Ishikawa (cell line): ENCODE data around the gene ZNF316.

ENCODE experiments used
- CEBPB ChIP-seq: IDR thresholded peaks from 2 replicates; pipeline ENCODE4 v1.6.1; 2012
- CREB1 ChIP-seq: IDR thresholded peaks from 2 replicates; pipeline ENCODE4 v1.6.1; 2012; ENCODE audit warnings: low read depth
- EGR1 ChIP-seq: IDR thresholded peaks from 2 replicates; pipeline ENCODE4 v1.6.1; 2012
- EP300 ChIP-seq: IDR thresholded peaks from 2 replicates; pipeline ENCODE4 v1.6.1; 2012; ENCODE audit warnings: borderline replicate concordance
- FOXM1 ChIP-seq: IDR thresholded peaks from 2 replicates; pipeline ENCODE4 v1.6.1; 2012; ENCODE audit warnings: low read depth, borderline replicate concordance
- MAX ChIP-seq: IDR thresholded peaks from 2 replicates; pipeline ENCODE4 v1.6.1; 2012
- NFIC ChIP-seq: IDR thresholded peaks from 2 replicates; pipeline ENCODE4 v1.6.1; 2012
- RAD21 ChIP-seq: IDR thresholded peaks from 2 replicates; pipeline ENCODE4 v1.6.1; 2012; ENCODE audit warnings: low read depth
- REST ChIP-seq: IDR thresholded peaks from 2 replicates; pipeline ENCODE4 v1.6.1; 2012; ENCODE audit warnings: low read depth, mild to moderate bottlenecking
- TAF1 ChIP-seq: IDR thresholded peaks from 2 replicates; pipeline ENCODE4 v1.6.1; 2012; ENCODE audit warnings: low read depth, mild to moderate bottlenecking
- TCF12 ChIP-seq: IDR thresholded peaks from 2 replicates; pipeline ENCODE4 v1.6.1; 2012; ENCODE audit warnings: low read depth
- TEAD4 ChIP-seq: IDR thresholded peaks from 2 replicates; pipeline ENCODE4 v1.6.1; 2012
- USF1 ChIP-seq: IDR thresholded peaks from 2 replicates; pipeline ENCODE4 v1.6.1; 2012
- YY1 ChIP-seq: IDR thresholded peaks from 2 replicates; pipeline ENCODE4 v1.6.1; 2012; ENCODE audit warnings: low read depth
- ZBTB7A ChIP-seq: IDR thresholded peaks from 2 replicates; pipeline ENCODE4 v1.6.1; 2012; ENCODE audit warnings: low read depth

Gene ZNF316

GRCh38 chr7:6606866-6607583, 30.1 kb upstream of the ZNF316 start:
- TF ChIP-seq RAD21 (no peak), REST (no peak), EGR1 (no peak), EP300 (no peak), TEAD4 (no peak), YY1 (no peak), CEBPB (no peak), TAF1 (no peak), ZBTB7A (no peak), MAX (no peak), CREB1 (no peak), NFIC (no peak), FOXM1 (no peak), TCF12 (no peak), USF1 (no peak)

GRCh38 chr7:6607651-6608051, 29.5 kb upstream of the ZNF316 start:
- TF ChIP-seq REST (no peak), ZBTB7A (no peak), CEBPB (no peak), EP300 (no peak), TAF1 (no peak), YY1 (no peak), FOXM1 (no peak), NFIC (no peak), TCF12 (no peak), TEAD4 (no peak), CREB1 (no peak), MAX (no peak), RAD21 (no peak), USF1 (no peak), EGR1 (no peak)

- no peak for TF ChIP-seq FOXM1
- no peak for TF ChIP-seq EP300
- TF ChIP-seq ZBTB7A = no peak
Observed at GRCh38 chr7:6608081-6608480, 29.0 kb upstream of the ZNF316 start.

- TF ChIP-seq NFIC (no peak), YY1 (no peak)
Observed at GRCh38 chr7:6608794-6609193, 28.3 kb upstream of the ZNF316 start.

GRCh38 chr7:6612819-6613218, 24.3 kb upstream of the ZNF316 start:
- TF ChIP-seq CREB1 = no peak
- TF ChIP-seq EP300 = no peak
- no peak for TF ChIP-seq EGR1
- TF ChIP-seq MAX = no peak
- no peak for TF ChIP-seq USF1
- no peak for TF ChIP-seq ZBTB7A
- no peak for TF ChIP-seq YY1
- TF ChIP-seq REST = no peak
- TF ChIP-seq RAD21 = no peak
- no peak for TF ChIP-seq TAF1
- no peak for TF ChIP-seq TEAD4
- no peak for TF ChIP-seq CEBPB
- no peak for TF ChIP-seq FOXM1
- TF ChIP-seq TCF12 = no peak
- no peak for TF ChIP-seq NFIC
